ENCODE results near the gene ULK2.
A peak's percentile ranks its signal among the peaks of the same experiment; 100 is the strongest.

The ULK2 gene

GRCh38 chr17:19830061-19830460 is 37.7 kb downstream of the ULK2 start:
- H3K9ac ChIP-seq (ENCODE audit: low read depth, low read length, poor library complexity, severe bottlenecking), result no peak overlapping the region
- H3K4me2 ChIP-seq (ENCODE audit: low read depth, low read length, poor library complexity, severe bottlenecking), result no peak overlapping the region
- H3K9me2 ChIP-seq (replicated peaks; ENCODE audit: low read depth, low read length), result no peaks in the 10 kb centered on the region
- no peaks in the 10 kb centered on the region for H3K36me3 ChIP-seq (ENCODE audit: insufficient read depth, low read length)
- no peaks in the 10 kb centered on the region for H3K9me3 ChIP-seq (ENCODE audit: insufficient read depth, low read depth, low read length)
- no peaks in the 10 kb centered on the region for H3F3A ChIP-seq (ENCODE audit: low read depth)
- H3K27me3 ChIP-seq (ENCODE audit: insufficient read depth, low read length, poor library complexity, severe bottlenecking), result no peaks in the 10 kb centered on the region
- H2AFZ ChIP-seq (ENCODE audit: low read length), result no peak overlapping the region
- H3K4me1 ChIP-seq (ENCODE audit: insufficient read depth, low read length, poor library complexity, severe bottlenecking), result no peaks in the 10 kb centered on the region
- H3K79me2 ChIP-seq (ENCODE audit: insufficient read depth, low read length), result no peaks in the 10 kb centered on the region
- H4K20me1 ChIP-seq (ENCODE audit: insufficient read depth, low read length, poor library complexity, severe bottlenecking), result no peaks in the 10 kb centered on the region
- TF ChIP-seq, protein P1, sequence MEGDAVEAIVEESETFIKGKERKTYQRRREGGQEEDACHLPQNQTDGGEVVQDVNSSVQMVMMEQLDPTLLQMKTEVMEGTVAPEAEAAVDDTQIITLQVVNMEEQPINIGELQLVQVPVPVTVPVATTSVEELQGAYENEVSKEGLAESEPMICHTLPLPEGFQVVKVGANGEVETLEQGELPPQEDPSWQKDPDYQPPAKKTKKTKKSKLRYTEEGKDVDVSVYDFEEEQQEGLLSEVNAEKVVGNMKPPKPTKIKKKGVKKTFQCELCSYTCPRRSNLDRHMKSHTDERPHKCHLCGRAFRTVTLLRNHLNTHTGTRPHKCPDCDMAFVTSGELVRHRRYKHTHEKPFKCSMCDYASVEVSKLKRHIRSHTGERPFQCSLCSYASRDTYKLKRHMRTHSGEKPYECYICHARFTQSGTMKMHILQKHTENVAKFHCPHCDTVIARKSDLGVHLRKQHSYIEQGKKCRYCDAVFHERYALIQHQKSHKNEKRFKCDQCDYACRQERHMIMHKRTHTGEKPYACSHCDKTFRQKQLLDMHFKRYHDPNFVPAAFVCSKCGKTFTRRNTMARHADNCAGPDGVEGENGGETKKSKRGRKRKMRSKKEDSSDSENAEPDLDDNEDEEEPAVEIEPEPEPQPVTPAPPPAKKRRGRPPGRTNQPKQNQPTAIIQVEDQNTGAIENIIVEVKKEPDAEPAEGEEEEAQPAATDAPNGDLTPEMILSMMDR (conservative IDR thresholded peaks at IDR 0.05; ENCODE audit: low read length), result no peak
- TF ChIP-seq EZH2phosphoT487 (IDR thresholded peaks at IDR 0.05; ENCODE audit: borderline replicate concordance), result no peak
- H3K4me3 ChIP-seq (ENCODE audit: low read length, poor library complexity, severe bottlenecking), result no peak overlapping the region

GRCh38 chr17:19812407-19812806 is 55.3 kb downstream of the ULK2 start:
- Histone ChIP-seq H3K9me3 (ENCODE audit: insufficient read depth, low read depth, low read length) (no peaks in the 10 kb centered on the region), H3K9ac (ENCODE audit: low read depth, low read length, poor library complexity, severe bottlenecking) (no peak overlapping the region), H3K27me3 (ENCODE audit: insufficient read depth, low read length, poor library complexity, severe bottlenecking) (no peaks in the 10 kb centered on the region), H3K4me2 (ENCODE audit: low read depth, low read length, poor library complexity, severe bottlenecking) (no peak overlapping the region), H3F3A (ENCODE audit: low read depth) (no peaks in the 10 kb centered on the region), H3K36me3 (ENCODE audit: insufficient read depth, low read length) (no peaks in the 10 kb centered on the region), H3K4me3 (ENCODE audit: low read length, poor library complexity, severe bottlenecking) (no peak overlapping the region), H3K9me2 (replicated peaks; ENCODE audit: low read depth, low read length) (no peaks in the 10 kb centered on the region), H3K79me2 (ENCODE audit: insufficient read depth, low read length) (no peaks in the 10 kb centered on the region), H2AFZ (ENCODE audit: low read length) (no peak overlapping the region), H3K4me1 (ENCODE audit: insufficient read depth, low read length, poor library complexity, severe bottlenecking) (no peaks in the 10 kb centered on the region), H4K20me1 (ENCODE audit: insufficient read depth, low read length, poor library complexity, severe bottlenecking) (no peaks in the 10 kb centered on the region)
- no peak for TF ChIP-seq EZH2phosphoT487 (IDR thresholded peaks at IDR 0.05; ENCODE audit: borderline replicate concordance)
- TF ChIP-seq, protein P1 (conservative IDR thresholded peaks at IDR 0.05; ENCODE audit: low read length), result peak; percentile 61

- Histone ChIP-seq H3K4me1 (ENCODE audit: insufficient read depth, low read length, poor library complexity, severe bottlenecking) (no peaks in the 10 kb centered on the region), H3F3A (ENCODE audit: low read depth) (no peaks in the 10 kb centered on the region), H3K9ac (ENCODE audit: low read depth, low read length, poor library complexity, severe bottlenecking) (no peak overlapping the region), H4K20me1 (ENCODE audit: insufficient read depth, low read length, poor library complexity, severe bottlenecking) (no peaks in the 10 kb centered on the region), H3K36me3 (ENCODE audit: insufficient read depth, low read length) (no peaks in the 10 kb centered on the region), H3K9me2 (replicated peaks; ENCODE audit: low read depth, low read length) (no peaks in the 10 kb centered on the region), H3K4me3 (ENCODE audit: low read length, poor library complexity, severe bottlenecking) (no peak overlapping the region), H3K79me2 (ENCODE audit: insufficient read depth, low read length) (no peaks in the 10 kb centered on the region), H3K4me2 (ENCODE audit: low read depth, low read length, poor library complexity, severe bottlenecking) (no peak overlapping the region), H2AFZ (ENCODE audit: low read length) (no peak overlapping the region), H3K27me3 (ENCODE audit: insufficient read depth, low read length, poor library complexity, severe bottlenecking) (no peaks in the 10 kb centered on the region), H3K9me3 (ENCODE audit: insufficient read depth, low read depth, low read length) (no peaks in the 10 kb centered on the region)
- TF ChIP-seq EZH2phosphoT487 (IDR thresholded peaks at IDR 0.05; ENCODE audit: borderline replicate concordance), result no peak
- TF ChIP-seq, protein P1 (conservative IDR thresholded peaks at IDR 0.05; ENCODE audit: low read length), result no peak
Observed at GRCh38 chr17:19805006-19805405, 62.7 kb downstream of the ULK2 start.

All from Loucy (cell line).